Osteoblast (primary cell): ENCODE data around the gene RNASE12. TPM values are rescaled to one million over a fixed set of nuclear protein-coding genes. Genes with fewer than 3 reads are reported as not detected.
A peak's percentile ranks its signal among the peaks of the same experiment; 100 is the strongest.
"Not testable (repeated sequence)": the region's sequence is repeated elsewhere in the genome, so short reads cannot be mapped to it uniquely, and the experiment has no call there.

ENCODE experiments used
- DNase-seq: peaks from one replicate; pipeline ENCODE4 v3.0.0; 2011; ENCODE audit warnings: low spot score, mixed read lengths; ENCODE audit not compliant: insufficient read length; ENCODE audit errors: missing footprints
- H2AFZ ChIP-seq: 2 replicates; pipeline ENCODE4 v1.6.0; 2011; ENCODE audit warnings: mild to moderate bottlenecking, low read length
- H3K27ac ChIP-seq: 2 replicates; pipeline ENCODE4 v1.5.1; 2011; ENCODE audit warnings: mild to moderate bottlenecking, low read depth, low read length, moderate library complexity
- H3K27me3 ChIP-seq: 2 replicates; pipeline ENCODE4 v1.6.0; 2012; ENCODE audit warnings: mild to moderate bottlenecking, control low read depth, inconsistent platforms, low read length, moderate library complexity; ENCODE audit not compliant: insufficient read depth
- H3K36me3 ChIP-seq: 2 replicates; pipeline ENCODE4 v1.5.1; 2011; ENCODE audit warnings: mild to moderate bottlenecking, low read length, control low read depth, moderate library complexity; ENCODE audit not compliant: insufficient read depth
- H3K4me1 ChIP-seq: 2 replicates; pipeline ENCODE4 v1.5.1; 2011; ENCODE audit warnings: mild to moderate bottlenecking, low read length, control low read depth, moderate library complexity; ENCODE audit not compliant: insufficient read depth
- H3K4me2 ChIP-seq: 2 replicates; pipeline ENCODE4 v1.6.0; 2011; ENCODE audit warnings: mild to moderate bottlenecking, low read length; ENCODE audit not compliant: insufficient read depth
- H3K4me3 ChIP-seq: fragments of 200-600 bp; sonication (generic); 3 replicates; pipeline ENCODE4 v1.5.1; 2012; ENCODE audit warnings: mild to moderate bottlenecking, low read length, inconsistent platforms; ENCODE audit not compliant: insufficient read depth
- H3K79me2 ChIP-seq: 2 replicates; pipeline ENCODE4 v1.6.0; 2012; ENCODE audit warnings: mild to moderate bottlenecking, low read length, control low read depth, inconsistent platforms; ENCODE audit not compliant: insufficient read depth
- H3K9me3 ChIP-seq: 2 replicates; pipeline ENCODE4 v1.5.1; 2011; ENCODE audit warnings: low read depth, low read length, control low read depth
- H4K20me1 ChIP-seq: 2 replicates; pipeline ENCODE4 v1.6.0; 2012; ENCODE audit warnings: mild to moderate bottlenecking, low read length, control low read depth; ENCODE audit not compliant: insufficient read depth
- CTCF ChIP-seq: IDR thresholded peaks from 2 replicates; pipeline ENCODE4 v1.5.1; 2011; ENCODE audit warnings: mild to moderate bottlenecking, low read depth, low read length, moderate library complexity; ENCODE audit errors: extremely low read depth
- total RNA-seq: library from RNA; depleted of rRNA; stranded (reverse); fragments of >200 nt; gene quantifications from 2 replicates; pipeline ENCODE4 v1.2.3, GENCODE V29; 2012

Gene RNASE12
- total RNA-seq, 1 donor = not detected

DNA sequence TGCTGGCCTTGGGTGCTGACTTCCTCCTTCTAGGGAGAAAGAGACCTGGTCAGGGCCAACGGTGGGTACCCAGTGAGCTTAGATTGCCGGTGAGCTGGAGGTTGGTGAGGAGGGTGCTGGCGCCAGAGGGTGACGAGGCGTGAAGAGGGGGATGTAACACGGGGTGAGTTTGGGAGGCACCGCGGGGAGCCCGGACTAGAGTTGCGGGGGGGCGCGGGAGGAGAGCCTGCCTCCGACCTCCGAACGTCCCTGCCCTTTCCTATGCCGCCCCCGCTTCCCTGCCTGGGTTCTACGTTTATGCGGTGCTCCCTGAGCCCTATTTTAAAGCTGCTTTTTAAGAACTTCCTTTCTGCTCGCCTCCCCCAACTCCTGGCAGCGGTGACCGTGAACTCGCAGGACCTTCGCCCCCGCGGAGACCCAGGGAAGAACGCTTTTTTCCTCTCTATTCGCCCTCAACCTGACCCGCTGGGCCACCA, 31.7 kb upstream of the RNASE12 start:
- no peaks in the 10 kb centered on the region for H3K79me2 ChIP-seq
- peaks cover 25% of the 10 kb centered on the region for H3K4me1 ChIP-seq
- H3K4me3 ChIP-seq = peak overlapping the region; percentile 16
- peaks cover 5% of the 10 kb centered on the region for H3K27me3 ChIP-seq
- H4K20me1 ChIP-seq = no peaks in the 10 kb centered on the region
- no peaks in the 10 kb centered on the region for H3K9me3 ChIP-seq
- peak overlapping the region; percentile 44 for H3K4me2 ChIP-seq
- DNase-seq = no peak
- no peak overlapping the region for H3K27ac ChIP-seq
- no peaks in the 10 kb centered on the region for H3K36me3 ChIP-seq
- no peak for TF ChIP-seq CTCF
- H2AFZ ChIP-seq = no peak overlapping the region

DNA sequence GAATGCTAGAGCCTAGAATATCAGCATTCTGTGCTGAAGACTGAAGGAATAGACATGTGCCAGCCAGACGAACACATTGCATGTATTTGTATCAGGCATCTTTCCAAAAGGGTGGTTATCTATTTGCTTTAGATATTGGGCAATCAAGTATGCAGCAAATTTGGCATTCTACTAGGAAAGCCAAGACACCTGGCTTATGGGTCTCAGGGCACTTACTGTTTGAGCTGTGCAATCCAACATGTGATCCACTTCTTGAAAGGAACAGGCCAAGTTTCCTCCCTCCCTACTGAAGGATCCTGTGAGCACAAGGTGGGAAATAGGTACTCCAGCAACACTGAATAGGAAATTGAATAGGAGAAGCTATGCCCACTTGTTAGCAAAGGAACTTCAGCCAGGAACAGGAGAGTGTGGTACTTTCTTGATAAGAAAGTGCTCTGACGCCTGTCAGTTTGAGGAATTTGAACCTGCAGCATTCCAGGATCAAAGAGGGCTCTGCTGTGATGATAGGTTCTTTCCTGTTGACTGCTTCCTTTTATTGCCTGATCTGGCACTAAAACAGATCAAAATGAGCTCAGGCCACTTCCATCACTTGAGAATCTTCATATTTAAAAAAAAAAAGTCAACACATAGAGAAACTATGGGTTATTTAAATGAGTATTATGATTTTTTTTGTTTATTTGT, 29.8 kb upstream of the RNASE12 start:
- Histone ChIP-seq H3K79me2 (no peaks in the 10 kb centered on the region), H3K27ac (no peak overlapping the region), H3K4me1 (peaks cover 16% of the 10 kb centered on the region), H4K20me1 (no peaks in the 10 kb centered on the region), H3K27me3 (peaks cover 2% of the 10 kb centered on the region), H3K36me3 (no peaks in the 10 kb centered on the region), H3K9me3 (no peaks in the 10 kb centered on the region), H3K4me2 (no peak overlapping the region), H2AFZ (no peak overlapping the region), H3K4me3 (no peak overlapping the region)
- DNase-seq = no peak
- no peak for TF ChIP-seq CTCF

DNA sequence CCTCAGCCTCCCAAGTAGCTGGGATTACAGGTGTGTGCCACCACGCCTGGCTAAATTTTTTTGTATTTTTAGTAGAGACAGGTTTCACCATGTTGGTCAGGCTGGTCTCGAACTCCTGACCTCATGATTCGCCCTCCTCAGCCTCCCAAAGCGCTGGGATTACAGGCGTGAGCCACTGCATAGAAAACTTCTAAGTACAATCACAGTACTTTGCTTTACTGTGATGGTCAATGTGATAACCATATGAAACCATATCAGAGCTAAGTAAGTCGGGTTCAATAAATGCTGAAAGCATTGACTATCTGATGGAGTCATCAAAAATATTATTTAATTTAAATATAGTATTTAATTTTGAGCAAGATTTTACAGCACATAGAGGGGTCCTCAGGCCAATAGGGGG, 28.5 kb upstream of the RNASE12 start:
- not testable (repeated sequence) for H3K4me3 ChIP-seq, H3K36me3 ChIP-seq, H2AFZ ChIP-seq, H3K79me2 ChIP-seq, H4K20me1 ChIP-seq, H3K27me3 ChIP-seq, H3K27ac ChIP-seq, H3K4me2 ChIP-seq, DNase-seq, H3K9me3 ChIP-seq
- peaks cover 15% of the 10 kb centered on the region for H3K4me1 ChIP-seq

DNA sequence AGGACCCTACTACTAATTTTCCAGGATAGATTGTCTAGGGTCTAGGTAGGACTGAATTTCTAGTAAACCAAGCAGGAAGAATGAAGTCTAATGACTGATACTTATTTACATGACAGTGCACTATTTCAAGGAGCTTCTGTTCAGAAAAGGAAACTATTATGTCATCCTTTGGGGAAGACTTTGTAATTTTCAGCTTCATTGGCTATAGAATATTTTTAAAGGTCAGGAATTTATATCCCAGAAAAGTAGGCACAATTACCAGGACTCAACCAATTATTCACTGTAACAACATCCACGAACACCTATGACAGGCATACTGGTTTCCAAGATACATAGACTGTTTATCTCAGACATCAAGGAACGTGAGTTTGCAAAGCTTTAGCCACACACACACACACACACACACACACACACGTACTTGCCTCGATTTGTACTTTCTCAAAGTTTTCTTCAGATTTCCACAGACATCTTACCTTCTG, 27.1 kb upstream of the RNASE12 start:
- H3K27ac ChIP-seq = no peak overlapping the region
- no peak overlapping the region for H3K4me2 ChIP-seq
- H3K79me2 ChIP-seq = no peaks in the 10 kb centered on the region
- no peaks in the 10 kb centered on the region for H3K36me3 ChIP-seq
- peaks cover 2% of the 10 kb centered on the region for H3K27me3 ChIP-seq
- H2AFZ ChIP-seq = no peak overlapping the region
- TF ChIP-seq CTCF = no peak
- H3K4me1 ChIP-seq = peaks cover 8% of the 10 kb centered on the region
- no peak for DNase-seq
- H3K9me3 ChIP-seq = no peaks in the 10 kb centered on the region
- no peaks in the 10 kb centered on the region for H4K20me1 ChIP-seq
- H3K4me3 ChIP-seq = no peak overlapping the region
